Peyer's patch (tissue), 4 donors: ENCODE measurements around the gene LEMD2. TPM values are rescaled to one million over a fixed set of nuclear protein-coding genes. Genes with fewer than 3 reads are reported as not detected.

Experiments
- DNase-seq, 3 donors: peaks; one replicate each; pipeline ENCODE4 v3.0.0-alpha.2; 2017 to 2019
- H3K27ac ChIP-seq, 4 donors: fragments of 200-600 bp; sonication (generic); one replicate each; pipeline ENCODE4 v1.5.1; 2016 to 2019
- H3K27me3 ChIP-seq, 2 donors: fragments of 200-600 bp; sonication (generic); one replicate each; pipeline ENCODE4 v1.5.1; 2019
- H3K36me3 ChIP-seq, 3 donors: fragments of 200-600 bp; sonication (generic); one replicate each; pipeline ENCODE4 v1.5.1; 2016 to 2019
- H3K4me1 ChIP-seq, 4 donors: fragments of 200-600 bp; sonication (generic); one replicate each; pipeline ENCODE4 v1.5.1; 2016 to 2019
- H3K4me3 ChIP-seq, 4 donors: fragments of 200-600 bp; sonication (generic); 1 replicate in 3 of 4; 2 replicates in 1 of 4; pipeline ENCODE4 v1.5.1; 2016 to 2019; ENCODE audit warnings: mild to moderate bottlenecking in 1 of 4
- H3K9me3 ChIP-seq, 4 donors: fragments of 200-600 bp; sonication (generic); one replicate each; pipeline ENCODE4 v1.5.1; 2016 to 2019; ENCODE audit warnings: mild to moderate bottlenecking in 1 of 4
- CTCF ChIP-seq, 6 experiments: fragments of 450-650 bp in 4 of 6; fragments of 200-600 bp in 2 of 6; sonication (generic) in 1 of 6; IDR thresholded peaks; one replicate each; pipeline ENCODE4 v1.5.1; 2017 to 2019; ENCODE audit warnings: antibody characterized with exemption in 6 of 6, mild to moderate bottlenecking in 3 of 6, moderate library complexity in 1 of 6
- POLR2A ChIP-seq, 2 donors: fragments of 450-650 bp; IDR thresholded peaks; one replicate each; pipeline ENCODE4 v1.5.1; 2017; ENCODE audit warnings: antibody characterized with exemption in 2 of 2, mild to moderate bottlenecking in 2 of 2, moderate library complexity in 2 of 2
- total RNA-seq, 4 donors: library from RNA; depleted of rRNA; stranded (reverse); fragments of >200 nt; gene quantifications; one replicate each; pipeline ENCODE4 v1.1.0, GENCODE V29; 2016

LEMD2 gene
- total RNA-seq, 4 donors from 2014 or later: 53.8 to 85.3 (median 75.8) TPM

- Histone ChIP-seq H3K4me3 (peak within 1 kb of the TSS; percentile 12 to 38 (median 22)), H3K4me1 (peaks cover 0 to 21% (median under 1%) of the 10 kb centered on the region in 4 donors), H3K27ac (peak within 1 kb of the TSS; percentile 38 to 82 (median 70)), H3K27me3 (no peaks in the 10 kb centered on the region), H3K9me3 (no peaks in the 10 kb centered on the region), H3K36me3 (no peaks in the 10 kb centered on the region)
- no peak for DNase-seq
- TF ChIP-seq CTCF (IDR thresholded peaks at IDR 0.05) (no peak), POLR2A (IDR thresholded peaks at IDR 0.05) (no peak)
Measured at GRCh38 chr6:33746651-33747100, 42.3 kb downstream of the LEMD2 start, which contains the start of gene IP6K3. IP6K3 (minus strand) TSS chr6:33746905; CDS start chr6:33735476, 11,429 bp downstream.

- Histone ChIP-seq H3K4me1 (peaks cover 0 to 18% (median 0%) of the 10 kb centered on the region in 4 donors), H3K4me3 (peak overlapping the region; percentile 12 to 38 (median 22)), H3K36me3 (no peaks in the 10 kb centered on the region), H3K27ac (peak overlapping the region; percentile 25 to 82 (median 70)), H3K9me3 (no peaks in the 10 kb centered on the region), H3K27me3 (no peaks in the 10 kb centered on the region)
- TF ChIP-seq CTCF (IDR thresholded peaks at IDR 0.05) (no peak), POLR2A (IDR thresholded peaks at IDR 0.05) (no peak)
- DNase-seq: no peak
Measured at GRCh38 chr6:33746036-33746600, 42.8 kb downstream of the LEMD2 start.

- Histone ChIP-seq H3K9me3 (no peaks in the 10 kb centered on the region), H3K27me3 (no peaks in the 10 kb centered on the region), H3K27ac (peak overlapping the region in 3 of 4 donors; percentile 59 to 82 (median 82)), H3K4me1 (peaks cover 0 to 18% (median 0%) of the 10 kb centered on the region in 4 donors), H3K4me3 (peak overlapping the region in 2 of 4 donors; percentile 32 to 38), H3K36me3 (no peaks in the 10 kb centered on the region)
- no peak for DNase-seq
- TF ChIP-seq POLR2A (IDR thresholded peaks at IDR 0.05) (no peak), CTCF (IDR thresholded peaks at IDR 0.05) (no peak)
Measured at GRCh38 chr6:33745548-33745947, 43.4 kb downstream of the LEMD2 start.

- no peaks in the 10 kb centered on the region for H3K9me3 ChIP-seq
- H3K4me1 ChIP-seq: peaks cover 0 to 18% (median 0%) of the 10 kb centered on the region in 4 donors
- peak in 2 of 3 donors; percentile 68 to 73 for DNase-seq
- H3K27ac ChIP-seq: peak overlapping the region in 2 of 4 donors; percentile 82
- TF ChIP-seq POLR2A (IDR thresholded peaks at IDR 0.05) (no peak), CTCF (IDR thresholded peaks at IDR 0.05) (no peak)
- H3K36me3 ChIP-seq: no peaks in the 10 kb centered on the region
- no peaks in the 10 kb centered on the region for H3K27me3 ChIP-seq
- peak overlapping the region in 2 of 4 donors; percentile 32 to 38 for H3K4me3 ChIP-seq
Measured at GRCh38 chr6:33744895-33745546, 43.9 kb downstream of the LEMD2 start.

- H3K4me3 ChIP-seq: peak overlapping the region in 2 of 4 donors; percentile 3 to 32
Measured at GRCh38 chr6:33744001-33744848, 44.7 kb downstream of the LEMD2 start.

More at GRCh38 chr6:33744001-33744848, 44.7 kb downstream of the LEMD2 start:
- Histone ChIP-seq H3K4me1 (peaks cover 0 to 18% (median 0%) of the 10 kb centered on the region in 4 donors), H3K36me3 (no peaks in the 10 kb centered on the region), H3K9me3 (no peaks in the 10 kb centered on the region), H3K27ac (peak overlapping the region in 2 of 4 donors; percentile 82), H3K27me3 (no peaks in the 10 kb centered on the region)
- peak; percentile 67 to 92 (median 81) for DNase-seq
- TF ChIP-seq POLR2A (IDR thresholded peaks at IDR 0.05) (no peak), CTCF (IDR thresholded peaks at IDR 0.05) (peak; percentile 71 to 91 (median 84))
